K562 (cell line): ENCODE measurements around the gene TMEM176A. TPM values are rescaled to one million over a fixed set of nuclear protein-coding genes. Genes with fewer than 3 reads are reported as not detected.
A peak's percentile ranks its signal among the peaks of the same experiment; 100 is the strongest.

ENCODE experiments used
- ATAC-seq: fragments of 200-7000 bp; cut with Tn5 transposase; 3 replicates; pipeline ENCODE4 v1.9.1; 2020; ENCODE audit warnings: moderate library complexity
- BruUV-seq: library from RNA; stranded (reverse); fragments of 400-500 nt; replicated peaks from 2 replicates; lab custom pipeline; 2021; lab: Mats Ljungman, UMichigan
- CTCF ChIA-PET: fragments of 300-600 bp; formaldehyde crosslinking; extraction: SDS; loops from one replicate; lab custom pipeline; 2021; ENCODE audit warnings: low intra/inter-chr PET ratio; lab: Yijun Ruan, JAX
- POLR2A ChIA-PET: fragments of 300-600, 350-650 bp; sonication (Branson Sonifier 250); formaldehyde crosslinking; extraction: SDS; loops from one replicate; lab custom pipeline; 2021; ENCODE audit warnings: antibody characterized with exemption, inconsistent platforms; lab: Yijun Ruan, JAX
- DNase-seq, 4 experiments: peaks; one replicate each; pipeline versions ENCODE4 v3.0.0 to v3.0.0-alpha.2; 2011 to 2018; ENCODE audit warnings: low spot score in 3 of 4, mixed read lengths in 3 of 4; ENCODE audit errors: extremely low read depth in 1 of 4
- FAIRE-seq: peaks from 2 replicates; lab custom pipeline; 2011; peaks lifted over from hg19 to GRCh38; lab: Jason Lieb, UNC
- H2AFZ ChIP-seq: 2 replicates; pipeline ENCODE4 v1.6.0; 2011; ENCODE audit warnings: low read depth, low read length, control low read depth, inconsistent platforms
- H3K27ac ChIP-seq: fragments of 200-600 bp; 3 replicates; pipeline ENCODE4 v1.8.0; 2011; ENCODE audit warnings: low read depth, mild to moderate bottlenecking, control low read depth, inconsistent platforms, low read length, moderate library complexity, mixed read lengths; ENCODE audit errors: extremely low read depth
- H3K27me3 ChIP-seq, 2 experiments: fragments of 300-600 bp in 1 of 2; 2 replicates in 1 of 2; 3 replicates in 1 of 2; pipeline versions ENCODE4 v1.6.0 to v1.8.0; 2011; ENCODE audit warnings: inconsistent platforms in 2 of 2, low read length in 2 of 2, mild to moderate bottlenecking in 1 of 2, mixed read lengths in 1 of 2, moderate library complexity in 1 of 2; ENCODE audit not compliant: control insufficient read depth in 2 of 2, insufficient read depth in 2 of 2
- H3K36me3 ChIP-seq: fragments of 300-600 bp; 3 replicates; pipeline ENCODE4 v1.8.0; 2011; ENCODE audit warnings: mild to moderate bottlenecking, low read length, inconsistent platforms; ENCODE audit not compliant: control insufficient read depth, insufficient read depth
- H3K4me1 ChIP-seq, 2 experiments: fragments of 200-600 bp in 1 of 2; replicated peaks in 1 of 2; 2 replicates in 1 of 2; 3 replicates in 1 of 2; pipeline versions ENCODE4 v1.5.1 to v1.8.0; 2011; ENCODE audit warnings: inconsistent platforms in 2 of 2, low read length in 2 of 2, mild to moderate bottlenecking in 1 of 2, mixed read lengths in 1 of 2, moderate library complexity in 1 of 2; ENCODE audit not compliant: control insufficient read depth in 2 of 2, insufficient read depth in 2 of 2
- H3K4me2 ChIP-seq: 2 replicates; pipeline ENCODE4 v1.6.1; 2011; ENCODE audit warnings: low read length, control low read depth, inconsistent platforms, mixed read lengths; ENCODE audit not compliant: insufficient read depth
- H3K4me3 ChIP-seq: fragments of 200-600 bp; sonication (generic), shearing (Covaris generic); 2 replicates; pipeline ENCODE4 v1.5.1; 2016; ENCODE audit warnings: control low read depth, inconsistent platforms
- H3K79me2 ChIP-seq: fragments of 200-600 bp; 3 replicates; pipeline ENCODE4 v1.8.0; 2011; ENCODE audit warnings: low read length, inconsistent platforms; ENCODE audit not compliant: control insufficient read depth, insufficient read depth
- H3K9ac ChIP-seq, 2 experiments: 2 replicates each; pipeline versions ENCODE4 v1.6.0 to v1.6.1; 2011; ENCODE audit warnings: low read depth in 2 of 2, low read length in 2 of 2, control low read depth in 1 of 2, inconsistent platforms in 1 of 2, mild to moderate bottlenecking in 1 of 2, mixed read lengths in 1 of 2; ENCODE audit not compliant: insufficient read depth in 1 of 2
- H3K9me1 ChIP-seq: one replicate; pipeline ENCODE4 v1.6.0; 2011; ENCODE audit warnings: inconsistent platforms, mild to moderate bottlenecking, low read length, moderate library complexity; ENCODE audit not compliant: control insufficient read depth, insufficient read depth
- H3K9me3 ChIP-seq: replicated peaks from 2 replicates; pipeline ENCODE4 v1.5.1; 2011; ENCODE audit warnings: low read depth, low read length, inconsistent platforms; ENCODE audit not compliant: control insufficient read depth, insufficient read depth
- H4K20me1 ChIP-seq: replicated peaks from 2 replicates; pipeline ENCODE4 v1.6.1; 2011; ENCODE audit warnings: low read length, inconsistent platforms, mixed read lengths; ENCODE audit not compliant: control insufficient read depth, insufficient read depth
- RNF2 ChIP-seq: sonication (generic); IDR thresholded peaks from 2 replicates; pipeline ENCODE4 v1.6.1; 2016
- ZNF175 ChIP-seq: fragments of 200-800 bp; sonication (Bioruptor generic); IDR thresholded peaks from 2 replicates; pipeline ENCODE4 v1.6.1; 2016; ENCODE audit warnings: low read depth, mild to moderate bottlenecking, missing genetic modification characterization, missing compliant biosample characterization
- ZNF512 ChIP-seq: IDR thresholded peaks from 2 replicates; pipeline ENCODE4 v1.6.1; 2016; ENCODE audit warnings: missing genetic modification characterization, missing compliant biosample characterization
- WGBS: fragments of 100-300 bp; shearing (Covaris generic); methylation state at CpG from one replicate; pipeline ENCODE4 v1.1.6; 2016; ENCODE audit warnings: low coverage, mixed read lengths; ENCODE audit not compliant: insufficient coverage; ENCODE audit errors: missing lambda C conversion rate; 5-methylcytosine and 5-hydroxymethylcytosine counted together
- in situ Hi-C: fragments of 300-500 bp; cut with MboI; formaldehyde crosslinking; loops from 4 replicates; pipeline ENCODE4 v1.15.0; 2018; ENCODE audit warnings: inconsistent platforms, mixed read lengths
- intact Hi-C: fragments of 100-400 bp; cut with micrococcal nuclease; formaldehyde crosslinking; loops from 2 replicates; pipeline ENCODE4 v1.14.2; 2022
- polyA plus RNA-seq, 8 experiments: library from polyadenylated mRNA; depleted of rRNA in 4 of 8; stranded (reverse) in 5 of 8; unstranded in 3 of 8; fragments of >200 nt; fragmentation: Nextera tagmentation in 2 of 8; fragmentation: Illumina TruSeq in 1 of 8; extraction: Ambion mirVana in 2 of 8; extraction: Trizol in 1 of 8; gene quantifications; 2 replicates each; pipeline versions ENCODE4 v1.2.1 to v1.2.3, GENCODE V29; 2011 to 2014; ENCODE audit warnings: inconsistent platforms in 1 of 8, missing spikeins in 1 of 8
- total RNA-seq, 7 experiments: library from RNA; depleted of rRNA in 6 of 7; stranded (reverse); fragments of >200 nt in 6 of 7; fragmentation: Illumina TruSeq in 2 of 7; extraction: Trizol in 2 of 7; gene quantifications; 2 replicates each; pipeline versions ENCODE4 v1.2.1 to v1.2.3, GENCODE V29; 2011 to 2021; ENCODE audit warnings: low replicate concordance in 1 of 7

TMEM176A gene
- total and polyA plus RNA-seq, 9 of the 15 experiments (the other 6 are each of a cell fraction or from before 2014, with no cell fraction given): 0.31 TPM; not detected in 8

GRCh38 chr7:150790416-150791075 is 10.0 kb upstream of the TMEM176A start:
- no peak for ATAC-seq
- H3K9me3 ChIP-seq: no peaks in the 10 kb centered on the region
- no peak overlapping the region for H3K4me2 ChIP-seq
- peaks cover 52 to 77% of the 10 kb centered on the region in 2 experiments; a peak in 4 of 5 replicates for H3K27me3 ChIP-seq
- TF ChIP-seq RNF2: 0 out of 2 replicates have a peak, but pooled peaks have one; percentile 14
- TF ChIP-seq ZNF175 (CRISPR knock-in tag): no peak
- TF ChIP-seq ZNF512: peak; percentile 92
- no peaks in the 10 kb centered on the region for H3K9me1 ChIP-seq
- POLR2A ChIA-PET: no interaction called here
- CTCF ChIA-PET: no interaction called here
- no peak overlapping the region for H3K27ac ChIP-seq
- peaks cover 10% of the 10 kb centered on the region in 2 experiments; a peak in 4 of 5 replicates for H3K4me1 ChIP-seq
- no peaks in the 10 kb centered on the region for H3K36me3 ChIP-seq
- under 1% methylated on average over 9 of the region's 9 CpGs for WGBS
- intact Hi-C loops (no loop called here), in situ Hi-C loops (no loop called here)
- H2AFZ ChIP-seq: no peak overlapping the region
- DNase-seq: no peak
- H3K4me3 ChIP-seq: no peak overlapping the region
- FAIRE-seq: no peak
- peaks cover 8% of the 10 kb centered on the region; the same call in 1 of the 2 replicates for H4K20me1 ChIP-seq
- no TSS peak for BruUV-seq
- H3K79me2 ChIP-seq: no peaks in the 10 kb centered on the region
- no peak overlapping the region for H3K9ac ChIP-seq
